ENCODE measurements around the gene PXDN. TPM values are rescaled to one million over a fixed set of nuclear protein-coding genes. Genes with fewer than 3 reads are reported as not detected.

The PXDN gene
- total and polyA plus RNA-seq, 2 of the 4 experiments (the other 2 are of a cell fraction) = 153 to 332 TPM

- no peak overlapping the region for H2AK5ac ChIP-seq (ENCODE audit: low read depth, low read length)
- H2BK5ac ChIP-seq (ENCODE audit: low read depth, low read length, poor library complexity, severe bottlenecking) = no peak overlapping the region
- no peak overlapping the region for H4K8ac ChIP-seq (ENCODE audit: low read depth in 2 of 2, low read length in 2 of 2)
- no peak overlapping the region for H2BK120ac ChIP-seq (ENCODE audit: low read depth, low read length)
- peaks cover 2% of the 10 kb centered on the region for H3K4me1 ChIP-seq (ENCODE audit: control insufficient read depth, insufficient read depth, low read length)
- 87% methylated on average over 3 of the region's 11 CpGs; no CpG with 5 or more reads in 1 of the 2 experiments for WGBS, 2 experiments (ENCODE audit: extremely low coverage in 2 of 2, insufficient read length in 1 of 2)
- ATAC-seq (ENCODE audit: low read depth) = no peak
- no peaks in the 10 kb centered on the region for H3K79me1 ChIP-seq (ENCODE audit: low read depth in 1 of 2, low read length in 2 of 2)
- peaks cover 4% of the 10 kb centered on the region; the same call in 1 of the 2 replicates for H4K20me1 ChIP-seq (ENCODE audit: insufficient read depth, low read length)
- dilution Hi-C loops (cut with HindIII; ENCODE audit: low sequenced_read_pairs, unreplicated experiment) (no loop called here), intact Hi-C loops (cut with micrococcal nuclease) (no loop called here), in situ Hi-C loops (cut with MboI; ENCODE audit: low sequenced_read_pairs) (no loop called here)
- BruUV-seq (replicated peaks) = no TSS peak
- H3K23ac ChIP-seq (ENCODE audit: low read depth, low read length) = no peak overlapping the region
- H2AK9ac ChIP-seq (replicated peaks; ENCODE audit: low read depth, low read length, poor library complexity) = no peak overlapping the region
- no peaks in the 10 kb centered on the region for H3K36me3 ChIP-seq (ENCODE audit: control insufficient read depth, insufficient read depth, low read length)
- no peaks in the 10 kb centered on the region for H3K9me3 ChIP-seq (ENCODE audit: control insufficient read depth, insufficient read depth, low read length)
- H2AFZ ChIP-seq (replicated peaks; ENCODE audit: low read length, poor library complexity) = no peak overlapping the region
- H3K14ac ChIP-seq (replicated peaks; ENCODE audit: low read depth, low read length) = no peak overlapping the region
- H2BK20ac ChIP-seq (ENCODE audit: low read depth, low read length) = no peak overlapping the region
- POLR2A ChIA-PET (ENCODE audit: unreplicated experiment) = no interaction called here
- peaks cover 2% of the 10 kb centered on the region; the same call in 1 of the 2 replicates for H3K27me3 ChIP-seq (ENCODE audit: control insufficient read depth, insufficient read depth, low read length)
- TF ChIP-seq SMC3 (IDR thresholded peaks at IDR 0.05; ENCODE audit: low read depth, low read length) (no peak), CEBPB (IDR thresholded peaks at IDR 0.05; ENCODE audit: low read depth, low read length) (no peak), CHD1 (IDR thresholded peaks at IDR 0.05; ENCODE audit: low read depth, low read length) (no peak), BHLHE40 (IDR thresholded peaks at IDR 0.05; ENCODE audit: low read depth, low read length) (no peak), CTCF (conservative IDR thresholded peaks at IDR 0.05; ENCODE audit: low read depth, low read length) (no peak), NFE2L2 (IDR thresholded peaks at IDR 0.05; ENCODE audit: low read depth, low read length) (no peak), MAFK (IDR thresholded peaks at IDR 0.05; ENCODE audit: low read depth, low read length) (no peak), RAD21 (IDR thresholded peaks at IDR 0.05; ENCODE audit: low read length) (no peak), ELK1 (IDR thresholded peaks at IDR 0.05; ENCODE audit: borderline replicate concordance, low read depth, low read length) (no peak), MXI1 (IDR thresholded peaks at IDR 0.05; ENCODE audit: borderline replicate concordance, low read depth, low read length) (no peak), FOS (IDR thresholded peaks at IDR 0.05; ENCODE audit: low read depth, low read length) (no peak), MAZ (IDR thresholded peaks at IDR 0.05; ENCODE audit: borderline replicate concordance, low read depth, low read length) (no peak), POLR2A (IDR thresholded peaks at IDR 0.05; ENCODE audit: low read depth, low read length) (no peak), USF2 (IDR thresholded peaks at IDR 0.05; ENCODE audit: low read depth, low read length) (no peak), RCOR1 (IDR thresholded peaks at IDR 0.05; ENCODE audit: insufficient replicate concordance, low read length) (no peak), RFX5 (IDR thresholded peaks at IDR 0.05; ENCODE audit: low read depth, low read length) (no peak)
- no peak overlapping the region for H3K9ac ChIP-seq (ENCODE audit: low read depth, low read length)
- H3K9me1 ChIP-seq (ENCODE audit: insufficient read depth, low read length) = peaks cover 6% of the 10 kb centered on the region; the same call in 1 of the 2 replicates
- H3K4ac ChIP-seq (ENCODE audit: low read depth, low read length) = no peak overlapping the region
- no peak overlapping the region for H4K5ac ChIP-seq (ENCODE audit: low read depth, low read length)
- H3K27ac ChIP-seq (ENCODE audit: insufficient read depth, low read length) = no peak overlapping the region
- no peak overlapping the region for H3K56ac ChIP-seq (ENCODE audit: extremely low read depth, insufficient read depth, low read length)
- no peak for DNase-seq
- CTCF ChIA-PET = no interaction called here
- no peak overlapping the region for H3K4me3 ChIP-seq (ENCODE audit: insufficient read depth, low read depth, low read length)
- no peak overlapping the region for H3K4me2 ChIP-seq (ENCODE audit: low read depth, low read length)
- no peak overlapping the region for H2BK15ac ChIP-seq (ENCODE audit: low read depth, low read length)
- no peak overlapping the region for H3K18ac ChIP-seq (ENCODE audit: low read depth, low read length)
- H4K91ac ChIP-seq (ENCODE audit: insufficient read depth, low read depth, low read length) = no peak overlapping the region
Measured at GRCh38 chr2:1621041-1621440, 123.3 kb downstream of the PXDN start.
